Measurements from ENCODE around the gene TTC23. TPM values are rescaled to one million over a fixed set of nuclear protein-coding genes. Genes with fewer than 3 reads are reported as not detected.

Gene TTC23
- polyA plus RNA-seq, 2 of the 4 experiments (the other 2 are of a cell fraction): 7.0 to 16.5 TPM

DNA sequence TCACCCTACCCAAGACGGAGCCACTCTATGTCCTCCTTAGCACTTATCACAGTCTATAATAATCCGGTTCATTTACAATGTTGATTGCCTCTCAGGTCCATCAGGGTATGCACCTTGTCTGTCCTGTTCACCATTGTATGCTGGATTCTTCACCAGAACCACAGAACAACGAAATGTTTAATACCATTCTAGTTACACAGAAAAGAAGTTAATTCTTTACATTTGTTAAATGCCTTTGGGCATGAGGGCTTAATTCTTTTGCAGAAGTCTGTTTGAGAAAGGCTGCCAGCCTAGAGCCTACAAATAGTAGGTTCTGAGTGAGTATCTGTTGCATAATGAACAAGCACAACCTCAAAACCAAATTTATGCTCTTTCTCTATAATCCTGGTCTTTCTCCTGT lies 22.6 kb downstream of the TTC23 start:
- peak; percentile 7 for FAIRE-seq
- TF ChIP-seq NR3C1 (IDR thresholded peaks at IDR 0.05) (no peak), HDAC2 (IDR thresholded peaks at IDR 0.05) (no peak), CHD4 (IDR thresholded peaks at IDR 0.05; ENCODE audit: borderline replicate concordance) (no peak), FOSL2 (IDR thresholded peaks at IDR 0.05) (no peak), FOSL2 (CRISPR knock-in tag; IDR thresholded peaks at IDR 0.05) (no peak), POLR2A (IDR thresholded peaks at IDR 0.05; ENCODE audit: low read length) (no peak), KDM5A (IDR thresholded peaks at IDR 0.05) (no peak), HOXA7 (CRISPR knock-in tag; IDR thresholded peaks at IDR 0.05) (no peak), EHF (CRISPR knock-in tag; IDR thresholded peaks at IDR 0.05) (no peak), HOXB13 (CRISPR knock-in tag; IDR thresholded peaks at IDR 0.05; ENCODE audit: low read depth) (no peak), EHMT2 (IDR thresholded peaks at IDR 0.05; ENCODE audit: low read depth) (no peak), FOSB (CRISPR knock-in tag; IDR thresholded peaks at IDR 0.05) (no peak), NFE2L2 (conservative IDR thresholded peaks at IDR 0.05; ENCODE audit: low read length) (no peak), BHLHE40 (IDR thresholded peaks at IDR 0.05; ENCODE audit: low read depth, low read length) (no peak), JUNB (IDR thresholded peaks at IDR 0.05) (no peak), MAZ (IDR thresholded peaks at IDR 0.05; ENCODE audit: borderline replicate concordance, low read depth, low read length) (no peak), KDM1A (IDR thresholded peaks at IDR 0.05; ENCODE audit: low read depth) (no peak), RAD21 (conservative IDR thresholded peaks at IDR 0.05 in 1 of 2, IDR thresholded peaks at IDR 0.05 in 1 of 2) (no peak)
- TF ChIP-seq, protein P1, sequence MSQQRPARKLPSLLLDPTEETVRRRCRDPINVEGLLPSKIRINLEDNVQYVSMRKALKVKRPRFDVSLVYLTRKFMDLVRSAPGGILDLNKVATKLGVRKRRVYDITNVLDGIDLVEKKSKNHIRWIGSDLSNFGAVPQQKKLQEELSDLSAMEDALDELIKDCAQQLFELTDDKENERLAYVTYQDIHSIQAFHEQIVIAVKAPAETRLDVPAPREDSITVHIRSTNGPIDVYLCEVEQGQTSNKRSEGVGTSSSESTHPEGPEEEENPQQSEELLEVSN (IDR thresholded peaks at IDR 0.05; ENCODE audit: borderline replicate concordance, low read depth): no peak
- no peaks in the 10 kb centered on the region for H3K9me3 ChIP-seq
- ATAC-seq: no peak
- no peak for DNase-seq (ENCODE audit: low read depth in 1 of 2, low spot score in 1 of 2)
- ChIA-PET POLR2A (no interaction called here), CTCF (interaction anchor here (1.2 to 6.5 kb wide), 4 partner anchors 13 to 784 kb away, joined by 3 to 48 read pairs (median 5); partner anchors contain the start of gene SYNM)
- no peaks in the 10 kb centered on the region for H3K4me1 ChIP-seq
- H3K4me2 ChIP-seq: no peak overlapping the region
- 65% methylated on average over 3 of the region's 3 CpGs for WGBS (ENCODE audit: missing lambda C conversion rate)
- H3K4me3 ChIP-seq: no peak overlapping the region
- H3K27ac ChIP-seq: no peak overlapping the region

DNA sequence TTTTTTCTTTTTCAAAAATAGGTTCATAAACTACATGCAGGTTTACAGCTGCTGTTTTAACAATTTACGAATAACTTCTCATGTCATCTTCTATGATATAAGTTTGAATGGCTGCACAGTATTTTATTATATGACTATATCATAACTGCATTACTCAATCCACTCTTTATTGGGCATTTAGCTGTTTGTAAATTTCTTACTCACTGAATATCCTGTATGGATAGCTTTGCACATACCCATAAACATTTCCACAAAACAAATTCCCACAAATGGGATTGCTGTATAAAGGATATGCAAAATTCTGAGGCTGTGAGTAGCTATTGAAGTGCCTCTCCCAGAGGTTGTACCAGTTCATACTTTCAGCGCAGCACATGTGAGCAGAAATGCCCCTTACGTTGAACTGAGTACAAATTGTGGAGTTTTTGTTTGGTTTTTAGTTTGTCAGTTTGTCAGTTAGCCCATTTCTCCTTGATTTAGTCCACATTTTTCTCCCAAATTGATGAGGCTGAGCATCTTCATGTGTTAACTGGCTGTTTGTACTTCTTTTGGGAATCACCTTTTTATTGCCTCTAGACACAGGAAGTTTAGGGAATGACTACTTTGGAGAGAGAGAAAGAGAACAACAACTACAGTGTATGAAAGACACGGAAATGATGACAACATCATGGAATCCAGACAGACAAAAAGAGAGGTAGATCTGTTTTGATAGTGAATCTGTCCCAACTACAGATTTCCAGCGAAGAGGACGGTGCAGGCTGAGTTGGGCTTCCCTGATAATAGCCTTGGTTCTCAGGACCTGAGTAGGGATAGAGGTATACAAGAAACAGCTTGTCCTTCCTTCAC lies 24.8 kb downstream of the TTC23 start:
- DNase-seq (ENCODE audit: low read depth in 1 of 2, low spot score in 1 of 2): no peak
- H3K9me3 ChIP-seq: no peaks in the 10 kb centered on the region
- ATAC-seq: no peak
- ChIA-PET CTCF (interaction anchor here (0.7 to 18.4 kb wide), 10 partner anchors 9 to 480 kb away, joined by 3 to 372 read pairs (median 4); partner anchors contain the start of gene SYNM), POLR2A (no interaction called here)
- no peak overlapping the region for H3K27ac ChIP-seq
- H3K4me2 ChIP-seq: no peak overlapping the region
- peak; percentile 13 for FAIRE-seq
- no peak for TF ChIP-seq RCOR1 (IDR thresholded peaks at IDR 0.05; ENCODE audit: low read depth, low read length)
- TF ChIP-seq, protein P2, sequence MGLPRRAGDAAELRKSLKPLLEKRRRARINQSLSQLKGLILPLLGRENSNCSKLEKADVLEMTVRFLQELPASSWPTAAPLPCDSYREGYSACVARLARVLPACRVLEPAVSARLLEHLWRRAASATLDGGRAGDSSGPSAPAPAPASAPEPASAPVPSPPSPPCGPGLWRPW (IDR thresholded peaks at IDR 0.05): no peak
- no peak for TF ChIP-seq CBX8 (IDR thresholded peaks at IDR 0.05)
- no peak for TF ChIP-seq HDAC2 (IDR thresholded peaks at IDR 0.05)
- TF ChIP-seq CHD2 (IDR thresholded peaks at IDR 0.05; ENCODE audit: low read length, partially characterized antibody): no peak
- TF ChIP-seq HEYL (CRISPR knock-in tag; IDR thresholded peaks at IDR 0.05): no peak
- no peak for TF ChIP-seq JUNB (IDR thresholded peaks at IDR 0.05)
- TF ChIP-seq EHF (CRISPR knock-in tag; IDR thresholded peaks at IDR 0.05): no peak
- WGBS (ENCODE audit: missing lambda C conversion rate): 89% methylated on average over 6 of the region's 6 CpGs
- H3K4me1 ChIP-seq: no peaks in the 10 kb centered on the region
- no peak overlapping the region for H3K4me3 ChIP-seq

DNA sequence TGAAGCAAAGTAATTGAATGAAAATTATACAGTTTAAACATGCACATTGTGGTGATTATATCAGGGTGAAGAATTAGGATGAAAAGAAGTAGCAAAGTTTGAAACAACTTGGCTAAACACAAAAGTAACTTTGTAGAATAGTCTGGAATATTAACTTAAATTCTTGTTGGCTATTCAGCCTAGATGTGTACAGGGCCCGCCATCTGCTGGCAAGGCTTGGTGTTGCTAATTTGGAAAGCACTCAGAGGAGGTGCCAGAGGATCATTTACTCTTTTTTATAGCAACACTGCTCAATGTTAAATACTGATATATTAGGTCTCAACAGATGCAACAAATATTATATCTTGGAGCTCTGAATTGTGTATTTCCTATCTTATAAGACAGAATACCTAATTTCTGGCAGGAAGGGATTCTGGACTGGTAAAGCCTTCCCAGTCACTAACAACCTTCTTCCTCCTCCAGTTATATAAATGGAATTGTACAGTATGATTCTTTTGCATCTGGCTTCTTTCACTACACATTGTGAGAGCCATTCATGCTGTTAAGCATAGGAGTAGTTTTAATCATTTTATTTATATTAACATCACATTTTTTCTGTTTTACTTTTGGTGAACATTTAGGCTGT lies 36.1 kb downstream of the TTC23 start:
- DNase-seq (ENCODE audit: low read depth in 1 of 2, low spot score in 1 of 2) (peak; percentile 72 to 75), ATAC-seq (peak; percentile 92 to 96; a peak in 5 of 6 replicates), FAIRE-seq (peak; percentile 99)
- POLR2A ChIA-PET: interaction anchor here (0.6 kb wide), 1 partner anchor 128 kb away, joined by 3 read pairs; no protein-coding TSS in a partner anchor
- CTCF ChIA-PET: interaction anchor here (0.6 to 18.4 kb wide), 56 partner anchors 12 to 1152 kb away, joined by 3 to 372 read pairs (median 4); partner anchors contain the start of gene SYNM
- Histone ChIP-seq H3K4me3 (no peak overlapping the region), H3K4me2 (no peak overlapping the region), H3K9me3 (no peaks in the 10 kb centered on the region), H3K27ac (no peak overlapping the region), H3K4me1 (peaks cover 16% of the 10 kb centered on the region)
- WGBS (ENCODE audit: missing lambda C conversion rate): 2% methylated on average over 1 of the region's 1 CpG
- TF ChIP-seq SMC3 (IDR thresholded peaks at IDR 0.05): peak; percentile 98
- peak; percentile 98 for TF ChIP-seq RAD21 (conservative IDR thresholded peaks at IDR 0.05 in 1 of 2, IDR thresholded peaks at IDR 0.05 in 1 of 2)
- TF ChIP-seq, protein P3, sequence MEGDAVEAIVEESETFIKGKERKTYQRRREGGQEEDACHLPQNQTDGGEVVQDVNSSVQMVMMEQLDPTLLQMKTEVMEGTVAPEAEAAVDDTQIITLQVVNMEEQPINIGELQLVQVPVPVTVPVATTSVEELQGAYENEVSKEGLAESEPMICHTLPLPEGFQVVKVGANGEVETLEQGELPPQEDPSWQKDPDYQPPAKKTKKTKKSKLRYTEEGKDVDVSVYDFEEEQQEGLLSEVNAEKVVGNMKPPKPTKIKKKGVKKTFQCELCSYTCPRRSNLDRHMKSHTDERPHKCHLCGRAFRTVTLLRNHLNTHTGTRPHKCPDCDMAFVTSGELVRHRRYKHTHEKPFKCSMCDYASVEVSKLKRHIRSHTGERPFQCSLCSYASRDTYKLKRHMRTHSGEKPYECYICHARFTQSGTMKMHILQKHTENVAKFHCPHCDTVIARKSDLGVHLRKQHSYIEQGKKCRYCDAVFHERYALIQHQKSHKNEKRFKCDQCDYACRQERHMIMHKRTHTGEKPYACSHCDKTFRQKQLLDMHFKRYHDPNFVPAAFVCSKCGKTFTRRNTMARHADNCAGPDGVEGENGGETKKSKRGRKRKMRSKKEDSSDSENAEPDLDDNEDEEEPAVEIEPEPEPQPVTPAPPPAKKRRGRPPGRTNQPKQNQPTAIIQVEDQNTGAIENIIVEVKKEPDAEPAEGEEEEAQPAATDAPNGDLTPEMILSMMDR (IDR thresholded peaks at IDR 0.05): peak; percentile 99
- TF ChIP-seq POLR2AphosphoS2 (conservative IDR thresholded peaks at IDR 0.05; ENCODE audit: low read length): no peak
- TF ChIP-seq, protein P4, sequence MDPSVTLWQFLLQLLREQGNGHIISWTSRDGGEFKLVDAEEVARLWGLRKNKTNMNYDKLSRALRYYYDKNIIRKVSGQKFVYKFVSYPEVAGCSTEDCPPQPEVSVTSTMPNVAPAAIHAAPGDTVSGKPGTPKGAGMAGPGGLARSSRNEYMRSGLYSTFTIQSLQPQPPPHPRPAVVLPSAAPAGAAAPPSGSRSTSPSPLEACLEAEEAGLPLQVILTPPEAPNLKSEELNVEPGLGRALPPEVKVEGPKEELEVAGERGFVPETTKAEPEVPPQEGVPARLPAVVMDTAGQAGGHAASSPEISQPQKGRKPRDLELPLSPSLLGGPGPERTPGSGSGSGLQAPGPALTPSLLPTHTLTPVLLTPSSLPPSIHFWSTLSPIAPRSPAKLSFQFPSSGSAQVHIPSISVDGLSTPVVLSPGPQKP (IDR thresholded peaks at IDR 0.05; ENCODE audit: low read depth, low read length): no peak
- TF ChIP-seq POLR2A (IDR thresholded peaks at IDR 0.05; ENCODE audit: low read length): no peak
- TF ChIP-seq TP53 (CRISPR knock-in tag; IDR thresholded peaks at IDR 0.05): no peak
- no peak for TF ChIP-seq TFCP2L1 (CRISPR knock-in tag; IDR thresholded peaks at IDR 0.05)
- no peak for TF ChIP-seq ZC3H11A (IDR thresholded peaks at IDR 0.05)
- no peak for TF ChIP-seq EHF (CRISPR knock-in tag; IDR thresholded peaks at IDR 0.05)
- TF ChIP-seq, protein P5, sequence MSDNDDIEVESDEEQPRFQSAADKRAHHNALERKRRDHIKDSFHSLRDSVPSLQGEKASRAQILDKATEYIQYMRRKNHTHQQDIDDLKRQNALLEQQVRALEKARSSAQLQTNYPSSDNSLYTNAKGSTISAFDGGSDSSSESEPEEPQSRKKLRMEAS (IDR thresholded peaks at IDR 0.05): no peak

All from A549 (cell line).